H1 (cell line): ENCODE results near the gene RRAS. TPM values are rescaled to one million over a fixed set of nuclear protein-coding genes. Genes with fewer than 3 reads are reported as not detected.

Source experiments
- CTCF ChIA-PET: fragments of 300-600 bp; sonication (Branson Sonifier 250); formaldehyde crosslinking; loops from one replicate; lab custom pipeline; 2021; ENCODE audit not compliant: partially characterized antibody; lab: Charles Lee
- POLR2A ChIA-PET: fragments of 300-600 bp; sonication (Branson Sonifier 250); formaldehyde crosslinking; loops from one replicate; lab custom pipeline; 2021; ENCODE audit warnings: inconsistent platforms; ENCODE audit not compliant: partially characterized antibody; lab: Charles Lee
- DNase-seq, 2 experiments: peaks; one replicate each; pipeline versions ENCODE4 v3.0.0 to v3.0.0-alpha.2; 2010 to 2022; ENCODE audit warnings: low spot score in 2 of 2, low read depth in 1 of 2, mixed read lengths in 1 of 2
- FAIRE-seq: peaks from 2 replicates; lab custom pipeline; 2011; peaks lifted over from hg19 to GRCh38; lab: Jason Lieb, UNC
- H2AFZ ChIP-seq: 2 replicates; pipeline ENCODE4 v1.8.1; 2012; ENCODE audit warnings: low read length, inconsistent platforms
- H2AK5ac ChIP-seq: 2 replicates; pipeline ENCODE4 v1.6.1; 2013; ENCODE audit warnings: low read depth, low read length
- H2BK120ac ChIP-seq: replicated peaks from 2 replicates; pipeline ENCODE3; 2013; ENCODE audit warnings: low read depth, low read length, inconsistent platforms
- H2BK12ac ChIP-seq: 2 replicates; pipeline ENCODE4 v1.6.1; 2013; ENCODE audit warnings: low read depth, low read length
- H2BK15ac ChIP-seq: 2 replicates; pipeline ENCODE4 v1.6.1; 2013; ENCODE audit warnings: low read length
- H2BK20ac ChIP-seq: 2 replicates; pipeline ENCODE4 v1.6.1; 2013; ENCODE audit warnings: low read length
- H2BK5ac ChIP-seq: 2 replicates; pipeline ENCODE4 v1.6.1; 2013; ENCODE audit warnings: low read depth, low read length
- H3K14ac ChIP-seq: 2 replicates; pipeline ENCODE4 v1.6.1; 2013; ENCODE audit warnings: inconsistent platforms; ENCODE audit not compliant: insufficient read length
- H3K18ac ChIP-seq: 2 replicates; pipeline ENCODE4 v1.6.1; 2013; ENCODE audit warnings: low read length; ENCODE audit errors: extremely low read depth
- H3K23ac ChIP-seq: 2 replicates; pipeline ENCODE4 v1.6.1; 2013; ENCODE audit warnings: inconsistent platforms; ENCODE audit not compliant: insufficient read length
- H3K23me2 ChIP-seq: 2 replicates; pipeline ENCODE4 v1.6.1; 2013; ENCODE audit warnings: low read depth, low read length
- H3K27ac ChIP-seq: 2 replicates; pipeline ENCODE4 v1.6.1; 2011; ENCODE audit warnings: low read depth, low read length, inconsistent platforms
- H3K27me3 ChIP-seq, 4 experiments: replicated peaks in 1 of 4; 1 replicate in 1 of 4; 2 replicates in 3 of 4; pipeline versions ENCODE4 v1.6.1 to v1.8.1; 2011 to 2013; ENCODE audit warnings: low read length in 3 of 4, mild to moderate bottlenecking in 3 of 4, inconsistent platforms in 2 of 4, mixed read lengths in 2 of 4, moderate library complexity in 1 of 4; ENCODE audit not compliant: control insufficient read depth in 3 of 4, insufficient read depth in 3 of 4; ENCODE audit errors: extremely low read depth in 1 of 4
- H3K36me3 ChIP-seq, 4 experiments: 2 replicates each; pipeline versions ENCODE4 v1.6.1 to v1.8.1; 2011 to 2013; ENCODE audit warnings: mild to moderate bottlenecking in 4 of 4, low read length in 3 of 4, moderate library complexity in 2 of 4, control low read depth in 1 of 4, inconsistent platforms in 1 of 4; ENCODE audit not compliant: insufficient read depth in 4 of 4, control insufficient read depth in 2 of 4
- H3K4ac ChIP-seq: replicated peaks from 2 replicates; pipeline ENCODE3; 2013; ENCODE audit warnings: low read length, low read depth, mixed read lengths, inconsistent platforms; ENCODE audit not compliant: insufficient read length
- H3K4me1 ChIP-seq, 4 experiments: replicated peaks in 1 of 4; 1 replicate in 1 of 4; 2 replicates in 3 of 4; pipeline versions ENCODE4 v1.6.1 to v1.8.1; 2011 to 2013; ENCODE audit warnings: low read length in 3 of 4, inconsistent platforms in 2 of 4, mixed read lengths in 1 of 4; ENCODE audit not compliant: insufficient read depth in 4 of 4, control insufficient read depth in 3 of 4
- H3K4me2 ChIP-seq, 2 experiments: 2 replicates each; pipeline versions ENCODE4 v1.6.1 to v1.8.1; 2011 to 2013; ENCODE audit warnings: low read depth in 2 of 2, low read length in 2 of 2, control low read depth in 1 of 2, inconsistent platforms in 1 of 2, mild to moderate bottlenecking in 1 of 2; ENCODE audit not compliant: insufficient read depth in 1 of 2
- H3K4me3 ChIP-seq, 4 experiments: fragments of 200-600, 300-600 bp in 1 of 4; sonication (generic), shearing (Covaris generic), sonication (Bioruptor Twin) in 1 of 4; 2 replicates each; pipeline versions ENCODE4 v1.5.1 to v1.8.1; 2011 to 2016; ENCODE audit warnings: low read length in 4 of 4, low read depth in 3 of 4, control low read depth in 2 of 4, inconsistent platforms in 2 of 4, mild to moderate bottlenecking in 2 of 4, mixed read lengths in 1 of 4, moderate library complexity in 1 of 4; ENCODE audit not compliant: insufficient read depth in 2 of 4; ENCODE audit errors: extremely low read depth in 1 of 4
- H3K56ac ChIP-seq: replicated peaks from 2 replicates; pipeline ENCODE3; 2013; ENCODE audit warnings: low read depth, mild to moderate bottlenecking, mixed read lengths, low read length, inconsistent platforms; ENCODE audit not compliant: insufficient read length
- H3K79me1 ChIP-seq: 2 replicates; pipeline ENCODE4 v1.6.1; 2013; ENCODE audit warnings: low read depth, low read length, control low read depth
- H3K79me2 ChIP-seq, 2 experiments: 2 replicates each; pipeline versions ENCODE4 v1.6.1 to v1.8.1; 2012 to 2013; ENCODE audit warnings: low read length in 2 of 2, mild to moderate bottlenecking in 2 of 2, inconsistent platforms in 1 of 2; ENCODE audit not compliant: insufficient read depth in 2 of 2, control insufficient read depth in 1 of 2
- H3K9ac ChIP-seq, 4 experiments: replicated peaks in 1 of 4; 1 replicate in 1 of 4; 2 replicates in 3 of 4; pipeline versions ENCODE4 v1.6.1 to v1.8.1; 2011 to 2013; ENCODE audit warnings: low read depth in 3 of 4, low read length in 3 of 4, control low read depth in 2 of 4, mild to moderate bottlenecking in 2 of 4, moderate library complexity in 2 of 4, inconsistent platforms in 1 of 4; ENCODE audit errors: extremely low read depth in 1 of 4
- H3K9me3 ChIP-seq, 2 experiments: 2 replicates each; pipeline versions ENCODE4 v1.6.1 to v1.8.1; 2012 to 2013; ENCODE audit warnings: mild to moderate bottlenecking in 2 of 2, moderate library complexity in 2 of 2, control low read depth in 1 of 2, inconsistent platforms in 1 of 2, low read depth in 1 of 2, low read length in 1 of 2, mixed read lengths in 1 of 2; ENCODE audit not compliant: insufficient read depth in 2 of 2
- H4K20me1 ChIP-seq, 2 experiments: replicated peaks in 1 of 2; 2 replicates each; pipeline versions ENCODE3 to v1.8.1; 2011 to 2013; ENCODE audit warnings: inconsistent platforms in 2 of 2, low read length in 2 of 2, mild to moderate bottlenecking in 1 of 2; ENCODE audit not compliant: insufficient read depth in 2 of 2, control insufficient read depth in 1 of 2
- H4K5ac ChIP-seq: 2 replicates; pipeline ENCODE4 v1.6.1; 2013; ENCODE audit warnings: low read length, low read depth, mixed read lengths, inconsistent platforms; ENCODE audit not compliant: insufficient read length
- H4K8ac ChIP-seq: 2 replicates; pipeline ENCODE4 v1.8.0; 2013; ENCODE audit warnings: mild to moderate bottlenecking, moderate library complexity, low read length, inconsistent platforms; ENCODE audit not compliant: insufficient read depth; ENCODE audit errors: extremely low read depth
- H4K91ac ChIP-seq: replicated peaks from 2 replicates; pipeline ENCODE3; 2013; ENCODE audit warnings: low read length, mixed read lengths, inconsistent platforms; ENCODE audit not compliant: insufficient read length
- SIRT6 ChIP-seq: IDR thresholded peaks from one replicate; pipeline ENCODE4 v1.7.1; 2012; ENCODE audit warnings: low read length, inconsistent platforms
- SIX5 ChIP-seq: IDR thresholded peaks from 2 replicates; pipeline ENCODE4 v1.6.1; 2011; ENCODE audit warnings: mild to moderate bottlenecking, low read depth, low read length
- SP1 ChIP-seq: IDR thresholded peaks from 2 replicates; pipeline ENCODE4 v1.6.1; 2011; ENCODE audit warnings: low read depth, low read length
- WGBS, 2 experiments: shearing (Covaris generic) in 1 of 2; methylation state at CpG; one replicate each; pipeline versions ENCODE4 v1.1.6 to v1.1.7; 2013 to 2015; ENCODE audit warnings: low lambda C conversion rate in 2 of 2, mixed read lengths in 2 of 2, inconsistent platforms in 1 of 2, low coverage in 1 of 2, missing lambda C conversion rate in 1 of 2; ENCODE audit not compliant: insufficient replicate concordance in 2 of 2, insufficient coverage in 1 of 2, insufficient read length in 1 of 2; ENCODE audit errors: extremely low coverage in 1 of 2, missing lambda C conversion rate in 1 of 2; 5-methylcytosine and 5-hydroxymethylcytosine counted together
- polyA plus RNA-seq, 7 experiments: library from polyadenylated mRNA; depleted of rRNA in 3 of 7; stranded (reverse) in 5 of 7; unstranded in 2 of 7; fragments of >200 nt in 5 of 7; fragments of 200-250 nt in 2 of 7; gene quantifications; 1 replicate in 5 of 7; 2 replicates in 1 of 7; 4 replicates in 1 of 7; pipeline versions ENCODE4 v1.2.1 to v1.2.3, GENCODE V29; 2011 to 2013; ENCODE audit warnings: missing spikeins in 2 of 7, mixed read lengths in 2 of 7
- total RNA-seq: library from RNA; stranded (reverse); fragmentation: NEBNext Ultra II Directional; extraction: Animal tissue kit (Norgen Biotek cat#: 25700); gene quantifications from 2 replicates; pipeline ENCODE4 v1.2.1, GENCODE V29; 2021

The RRAS gene
- total and polyA plus RNA-seq, 2 of the 8 experiments (the other 6 are each of a cell fraction or from before 2014, with no cell fraction given), result 17.7 to 49.1 TPM

- no peak overlapping the region for H3K56ac ChIP-seq
Observed at GRCh38 chr19:49596407-49596806, 43.5 kb downstream of the RRAS start.

More at GRCh38 chr19:49596407-49596806, 43.5 kb downstream of the RRAS start:
- Histone ChIP-seq H4K5ac (no peak overlapping the region), H2BK120ac (no peak overlapping the region), H3K9me3 (no peaks in the 10 kb centered on the region), H3K23ac (no peak overlapping the region), H2AFZ (no peak overlapping the region), H3K27me3 (no peaks in the 10 kb centered on the region), H3K18ac (no peak overlapping the region), H3K4ac (no peak overlapping the region), H2AK5ac (no peak overlapping the region), H3K14ac (no peak overlapping the region), H3K27ac (no peak overlapping the region), H2BK12ac (no peak overlapping the region), H3K36me3 (peaks cover 20 to 70% (median 50%) of the 10 kb centered on the region in 4 experiments), H2BK5ac (no peak overlapping the region), H4K91ac (no peak overlapping the region), H4K20me1 (peaks cover 6 to 11% of the 10 kb centered on the region in 2 experiments), H3K23me2 (peaks cover 11% of the 10 kb centered on the region), H2BK15ac (no peak overlapping the region), H3K79me1 (peaks cover 8% of the 10 kb centered on the region), H2BK20ac (no peak overlapping the region), H3K4me3 (no peak overlapping the region), H3K4me1 (peaks cover 0 to 5% (median 4%) of the 10 kb centered on the region in 4 experiments; a peak in 4 of 7 replicates), H4K8ac (no peak overlapping the region), H3K9ac (no peak overlapping the region), H3K4me2 (no peak overlapping the region), H3K79me2 (peaks cover 4 to 55% of the 10 kb centered on the region in 2 experiments; a peak in 3 of 4 replicates)
- 98% methylated on average over 8 of the region's 15 CpGs; no CpG with 5 or more reads in 1 of the 2 experiments for WGBS, 2 experiments
- FAIRE-seq (no peak), DNase-seq (no peak)
- ChIA-PET CTCF (interaction anchor here (1.1 to 2.0 kb wide), 5 partner anchors 18 to 93 kb away, joined by 3 to 6 read pairs (median 4); partner anchors contain the start of gene ADM5), POLR2A (interaction anchor here (0.6 to 37.8 kb wide), 7 partner anchors 13 to 114 kb away, joined by 3 to 840 read pairs (median 3); partner anchors contain the start of genes BCL2L12, IRF3, RPS11 and RRAS)
- no peak for TF ChIP-seq SIX5
- TF ChIP-seq SP1, result no peak
- TF ChIP-seq SIRT6, result no peak
